NT2/D1 (cell line): ENCODE measurements around the gene AKR1C4.
"Not testable (repeated sequence)": the region's sequence is repeated elsewhere in the genome, so short reads cannot be mapped to it uniquely, and the experiment has no call there.

Experiments used
- SUZ12 ChIP-seq: IDR thresholded peaks from 2 replicates; pipeline ENCODE4 v1.6.1; 2011; ENCODE audit not compliant: insufficient read length, insufficient read depth; ENCODE audit errors: extremely low read depth
- YY1 ChIP-seq: IDR thresholded peaks from 2 replicates; pipeline ENCODE4 v1.6.1; 2011; ENCODE audit not compliant: insufficient read length, insufficient read depth
- ZNF274 ChIP-seq: IDR thresholded peaks from 2 replicates; pipeline ENCODE4 v1.6.1; 2011; ENCODE audit warnings: mild to moderate bottlenecking, low read depth, low read length

DNA sequence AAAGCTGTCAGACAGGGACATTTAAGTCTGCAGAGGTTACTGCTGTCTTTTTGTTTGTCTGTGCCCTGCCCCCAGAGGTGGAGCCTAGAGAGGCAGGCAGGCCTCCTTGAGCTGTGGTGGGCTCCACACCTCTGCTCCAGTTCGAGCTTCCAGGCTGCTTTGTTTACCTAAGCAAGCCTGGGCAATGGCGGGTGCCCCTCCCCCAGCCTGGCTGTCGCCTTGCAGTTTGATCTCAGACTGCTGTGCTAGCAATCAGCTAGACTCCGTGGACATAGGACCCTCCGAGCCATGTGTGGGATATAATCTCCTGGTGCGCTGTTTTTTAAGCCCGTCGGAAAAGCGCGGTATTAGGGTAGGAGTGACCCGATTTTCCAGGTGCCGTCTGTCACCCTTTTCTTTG, 16.1 kb upstream of the AKR1C4 start:
- TF ChIP-seq SUZ12, ZNF274, YY1: not testable (repeated sequence)
